ENCODE data around the gene EPB41L1. TPM values are rescaled to one million over a fixed set of nuclear protein-coding genes. Genes with fewer than 3 reads are reported as not detected.
A peak's percentile ranks its signal among the peaks of the same experiment; 100 is the strongest.

The EPB41L1 gene
- total RNA-seq, 2 donors from 2014 or later = 32.3 to 36.7 TPM

DNA sequence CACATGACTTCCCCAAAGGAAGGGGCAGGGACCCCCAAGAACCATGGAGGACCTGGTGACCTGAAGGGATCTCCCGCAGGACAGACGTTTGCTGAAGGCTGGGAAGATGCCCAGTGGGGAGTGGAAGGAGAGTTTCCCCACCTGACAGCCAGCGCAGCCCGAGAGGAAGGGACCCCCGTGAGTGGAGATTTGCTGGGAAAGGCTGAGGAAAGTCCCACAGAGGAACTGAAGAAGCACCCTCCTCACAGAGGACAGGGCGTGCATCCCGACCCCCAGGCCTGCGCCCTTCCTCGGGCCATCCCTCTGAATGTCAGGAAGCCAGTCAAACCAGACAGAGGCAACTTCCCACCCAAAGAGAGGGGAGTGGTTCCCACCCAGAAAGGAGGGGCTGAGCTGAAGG lies 52.1 kb downstream of the EPB41L1 start:
- WGBS, 2 experiments (ENCODE audit: insufficient coverage in 1 of 2, insufficient read length in 1 of 2) = 93% methylated on average over 9 of the region's 9 CpGs
- Mint-ChIP-seq H3K9me3 (no peaks in the 10 kb centered on the region), H3K4me1 (peaks cover 2% of the 10 kb centered on the region), H3K36me3 (ENCODE audit: low read depth) (no peaks in the 10 kb centered on the region), H3K27me3 (ENCODE audit: insufficient read depth) (no peaks in the 10 kb centered on the region), H3K27ac (no peak overlapping the region), H3K4me3 (no peak overlapping the region)
- Histone ChIP-seq H3K27me3 (ENCODE audit: control insufficient read depth, insufficient read depth, low read length, poor library complexity, severe bottlenecking) (no peaks in the 10 kb centered on the region), H3K36me3 (ENCODE audit: control insufficient read depth, insufficient read depth, low read length) (no peaks in the 10 kb centered on the region), H3K9me3 (ENCODE audit: control insufficient read depth, low read length) (no peaks in the 10 kb centered on the region), H3K4me3 (ENCODE audit: low read length) (no peak overlapping the region), H3K27ac (ENCODE audit: low read depth, low read length) (no peak overlapping the region), H3K4me1 (ENCODE audit: control insufficient read depth, insufficient read depth, low read length) (no peaks in the 10 kb centered on the region), H3K9ac (ENCODE audit: extremely low read depth, low read length, poor library complexity, severe bottlenecking) (no peak overlapping the region)
- no peak for DNase-seq
- TF ChIP-seq CTCF (conservative IDR thresholded peaks at IDR 0.05) = no peak

DNA sequence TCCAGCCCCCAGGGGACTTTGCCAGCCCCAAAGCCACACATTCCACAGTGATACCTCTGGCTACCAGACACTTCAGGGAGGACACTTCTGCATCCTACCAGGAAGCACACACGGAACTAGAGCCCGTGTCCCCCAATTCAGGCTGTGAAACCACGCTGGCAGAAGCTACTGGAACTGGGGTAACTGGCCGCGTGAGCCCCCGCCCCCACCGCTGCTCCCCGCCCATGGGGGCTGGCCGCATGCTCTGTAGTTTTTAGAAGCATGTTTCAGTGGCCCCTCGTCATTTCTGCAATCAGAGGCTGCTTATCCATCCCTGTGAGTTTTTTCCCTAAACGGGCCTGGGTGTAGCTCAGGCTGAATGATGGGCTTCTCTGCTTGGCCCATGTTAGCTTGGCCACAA lies 53.1 kb downstream of the EPB41L1 start:
- no peaks in the 10 kb centered on the region for H3K4me1 ChIP-seq (ENCODE audit: control insufficient read depth, insufficient read depth, low read length)
- no peak overlapping the region for H3K27ac Mint-ChIP-seq

GRCh38 chr20:36208257-36208656 lies 53.7 kb downstream of the EPB41L1 start:
- DNase-seq = peak; percentile 60
- H3K36me3 ChIP-seq (ENCODE audit: control insufficient read depth, insufficient read depth, low read length) = no peaks in the 10 kb centered on the region
- Mint-ChIP-seq H3K36me3 (ENCODE audit: low read depth) (no peaks in the 10 kb centered on the region), H3K27ac (no peak overlapping the region), H3K9me3 (no peaks in the 10 kb centered on the region), H3K27me3 (ENCODE audit: insufficient read depth) (no peaks in the 10 kb centered on the region), H3K4me3 (no peak overlapping the region), H3K4me1 (no peaks in the 10 kb centered on the region)
- H3K27me3 ChIP-seq (ENCODE audit: control insufficient read depth, insufficient read depth, low read length, poor library complexity, severe bottlenecking) = no peaks in the 10 kb centered on the region
- H3K9ac ChIP-seq (ENCODE audit: extremely low read depth, low read length, poor library complexity, severe bottlenecking) = no peak overlapping the region
- H3K9me3 ChIP-seq (ENCODE audit: control insufficient read depth, low read length) = no peaks in the 10 kb centered on the region
- H3K27ac ChIP-seq (ENCODE audit: low read depth, low read length) = no peak overlapping the region
- H3K4me3 ChIP-seq (ENCODE audit: low read length) = no peak overlapping the region
- WGBS, 2 experiments (ENCODE audit: insufficient coverage in 1 of 2, insufficient read length in 1 of 2) = 83 to 85% methylated on average over 4 to 10 of the region's 10 CpGs
- no peak for TF ChIP-seq CTCF (conservative IDR thresholded peaks at IDR 0.05)
- H3K4me1 ChIP-seq (ENCODE audit: control insufficient read depth, insufficient read depth, low read length) = no peaks in the 10 kb centered on the region

More for the DNA sequence above, 53.1 kb downstream of the EPB41L1 start:
- Mint-ChIP-seq H3K4me3 (no peak overlapping the region), H3K36me3 (ENCODE audit: low read depth) (no peaks in the 10 kb centered on the region), H3K9me3 (no peaks in the 10 kb centered on the region), H3K4me1 (peaks cover 2% of the 10 kb centered on the region), H3K27me3 (ENCODE audit: insufficient read depth) (no peaks in the 10 kb centered on the region)
- Histone ChIP-seq H3K36me3 (ENCODE audit: control insufficient read depth, insufficient read depth, low read length) (no peaks in the 10 kb centered on the region), H3K9me3 (ENCODE audit: control insufficient read depth, low read length) (no peaks in the 10 kb centered on the region), H3K27ac (ENCODE audit: low read depth, low read length) (no peak overlapping the region), H3K4me3 (ENCODE audit: low read length) (no peak overlapping the region), H3K9ac (ENCODE audit: extremely low read depth, low read length, poor library complexity, severe bottlenecking) (no peak overlapping the region), H3K27me3 (ENCODE audit: control insufficient read depth, insufficient read depth, low read length, poor library complexity, severe bottlenecking) (no peaks in the 10 kb centered on the region)
- TF ChIP-seq CTCF (conservative IDR thresholded peaks at IDR 0.05) = no peak
- WGBS, 2 experiments (ENCODE audit: insufficient coverage in 1 of 2, insufficient read length in 1 of 2) = 88 to 93% methylated on average over 11 of the region's 11 CpGs
- DNase-seq = no peak
